Vagina (tissue), 2 donors: Measurements from ENCODE around the gene MARCHF3. TPM values are rescaled to one million over a fixed set of nuclear protein-coding genes. Genes with fewer than 3 reads are reported as not detected.
"Not testable (repeated sequence)": the region's sequence is repeated elsewhere in the genome, so short reads cannot be mapped to it uniquely, and the experiment has no call there.

Experiments used
- DNase-seq, 2 donors: peaks; one replicate each; pipeline ENCODE4 v3.0.0-alpha.2; 2017; ENCODE audit errors: extremely low spot score in 2 of 2
- H3K27ac ChIP-seq: fragments of 200-600 bp; sonication (generic); one replicate; pipeline ENCODE4 v1.5.1; 2019
- H3K27me3 ChIP-seq: fragments of 200-600 bp; sonication (generic); one replicate; pipeline ENCODE4 v1.5.1; 2019
- H3K36me3 ChIP-seq, 2 donors: fragments of 200-600 bp; sonication (generic); one replicate each; pipeline ENCODE4 v1.5.1; 2017 to 2019
- H3K4me1 ChIP-seq: fragments of 200-600 bp; sonication (generic); one replicate; pipeline ENCODE4 v1.5.1; 2019
- H3K4me3 ChIP-seq, 2 donors: fragments of 200-600 bp; sonication (generic); 1 replicate in 1 of 2; 2 replicates in 1 of 2; pipeline ENCODE4 v1.5.1; 2016 to 2019
- H3K9me3 ChIP-seq: fragments of 200-600 bp; sonication (generic); one replicate; pipeline ENCODE4 v1.5.1; 2019
- POLR2A ChIP-seq, 2 donors: fragments of 450-650 bp; IDR thresholded peaks; one replicate each; pipeline ENCODE4 v1.6.1; 2017; ENCODE audit warnings: antibody characterized with exemption in 2 of 2, mild to moderate bottlenecking in 2 of 2, moderate library complexity in 2 of 2
- POLR2AphosphoS5 ChIP-seq, 2 donors: sonication (generic); formaldehyde crosslinking; IDR thresholded peaks; one replicate each; pipeline ENCODE4 v1.9.0; 2017; ENCODE audit warnings: antibody characterized with exemption in 2 of 2, mild to moderate bottlenecking in 2 of 2, low read depth in 1 of 2; ENCODE audit not compliant: insufficient read depth in 1 of 2
- intact Hi-C: fragments of 100-400 bp; cut with DNase I; formaldehyde crosslinking; loops from one replicate; pipeline ENCODE4 v1.15.1; 2023
- total RNA-seq: library from RNA; depleted of rRNA; stranded (reverse); fragments of >200 nt; gene quantifications from one replicate; pipeline ENCODE4 v1.2.3, GENCODE V29; 2016
- TF ChIP-seq, protein P1 (sequence below), 3 experiments: fragments of 450-650 bp in 2 of 3; fragments of 200-600 bp in 1 of 3; sonication (generic) in 1 of 3; IDR thresholded peaks; one replicate each; pipeline ENCODE4 v1.5.1; 2017 to 2019; ENCODE audit warnings: antibody characterized with exemption in 3 of 3, mild to moderate bottlenecking in 2 of 3, moderate library complexity in 2 of 3

MARCHF3 gene
- total RNA-seq, 1 donor from 2014 or later = 2.0 TPM

DNA sequence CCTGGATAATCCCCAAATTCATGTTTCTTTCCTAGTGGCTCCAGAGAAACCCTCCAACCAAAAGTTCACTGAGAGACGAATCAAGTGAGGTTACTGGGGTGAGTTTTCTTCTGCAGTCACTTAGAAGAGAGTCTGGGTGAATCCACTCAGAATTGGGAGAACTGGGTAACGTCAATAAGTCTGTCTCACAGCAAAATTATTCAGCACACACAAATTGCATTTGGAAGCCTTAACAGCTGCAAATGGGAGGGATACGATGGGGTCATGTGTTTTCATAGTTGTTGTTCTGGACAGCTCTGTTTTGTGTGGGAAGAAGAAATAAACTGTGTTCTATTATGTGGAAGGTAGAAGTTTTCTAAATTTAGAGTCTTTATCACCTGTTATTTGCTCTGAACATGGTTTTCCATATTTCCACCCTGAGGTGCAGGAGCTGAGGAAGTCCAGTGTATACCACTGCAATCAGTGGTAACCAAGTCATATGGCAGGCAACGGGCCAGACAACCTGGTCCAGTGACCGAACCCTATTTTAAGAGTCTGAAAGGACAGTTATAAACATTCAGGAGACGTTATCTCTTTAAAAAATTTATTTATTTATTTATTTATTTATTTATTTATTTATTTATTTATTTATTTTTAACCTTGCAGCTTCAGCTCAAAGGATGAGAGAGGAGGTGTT, 21.9 kb downstream of the MARCHF3 start:
- TF ChIP-seq POLR2A (IDR thresholded peaks at IDR 0.05) (no peak), POLR2AphosphoS5 (IDR thresholded peaks at IDR 0.05; ENCODE audit: insufficient read depth in 1 of 2, low read depth in 1 of 2) (no peak)
- TF ChIP-seq, protein P1, sequence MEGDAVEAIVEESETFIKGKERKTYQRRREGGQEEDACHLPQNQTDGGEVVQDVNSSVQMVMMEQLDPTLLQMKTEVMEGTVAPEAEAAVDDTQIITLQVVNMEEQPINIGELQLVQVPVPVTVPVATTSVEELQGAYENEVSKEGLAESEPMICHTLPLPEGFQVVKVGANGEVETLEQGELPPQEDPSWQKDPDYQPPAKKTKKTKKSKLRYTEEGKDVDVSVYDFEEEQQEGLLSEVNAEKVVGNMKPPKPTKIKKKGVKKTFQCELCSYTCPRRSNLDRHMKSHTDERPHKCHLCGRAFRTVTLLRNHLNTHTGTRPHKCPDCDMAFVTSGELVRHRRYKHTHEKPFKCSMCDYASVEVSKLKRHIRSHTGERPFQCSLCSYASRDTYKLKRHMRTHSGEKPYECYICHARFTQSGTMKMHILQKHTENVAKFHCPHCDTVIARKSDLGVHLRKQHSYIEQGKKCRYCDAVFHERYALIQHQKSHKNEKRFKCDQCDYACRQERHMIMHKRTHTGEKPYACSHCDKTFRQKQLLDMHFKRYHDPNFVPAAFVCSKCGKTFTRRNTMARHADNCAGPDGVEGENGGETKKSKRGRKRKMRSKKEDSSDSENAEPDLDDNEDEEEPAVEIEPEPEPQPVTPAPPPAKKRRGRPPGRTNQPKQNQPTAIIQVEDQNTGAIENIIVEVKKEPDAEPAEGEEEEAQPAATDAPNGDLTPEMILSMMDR (IDR thresholded peaks at IDR 0.05) = no peak
- H3K4me3 ChIP-seq = no peak overlapping the region
- no peaks in the 10 kb centered on the region for H3K27me3 ChIP-seq
- intact Hi-C loops = no loop called here
- no peak for DNase-seq
- no peaks in the 10 kb centered on the region for H3K4me1 ChIP-seq
- no peaks in the 10 kb centered on the region for H3K9me3 ChIP-seq
- H3K36me3 ChIP-seq = no peaks in the 10 kb centered on the region
- H3K27ac ChIP-seq = no peak overlapping the region

DNA sequence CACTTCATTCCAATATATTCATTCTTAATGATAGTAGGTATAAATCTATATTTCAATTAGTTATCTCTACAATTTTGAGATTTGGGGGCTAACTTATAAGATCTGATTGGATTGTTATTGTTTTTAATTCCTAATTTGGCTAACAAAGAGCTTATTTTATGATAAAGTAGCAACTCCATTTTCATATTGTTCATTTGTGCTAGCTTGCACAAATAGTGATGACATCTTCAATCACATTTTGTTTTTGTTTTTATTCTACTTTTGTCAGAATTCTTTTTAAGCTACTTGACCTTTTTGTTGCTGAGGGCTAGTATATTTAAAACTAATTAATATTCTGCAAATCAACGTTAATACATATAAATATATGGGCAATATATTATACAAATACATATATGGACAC, 22.8 kb downstream of the MARCHF3 start:
- no peaks in the 10 kb centered on the region for H3K9me3 ChIP-seq

DNA sequence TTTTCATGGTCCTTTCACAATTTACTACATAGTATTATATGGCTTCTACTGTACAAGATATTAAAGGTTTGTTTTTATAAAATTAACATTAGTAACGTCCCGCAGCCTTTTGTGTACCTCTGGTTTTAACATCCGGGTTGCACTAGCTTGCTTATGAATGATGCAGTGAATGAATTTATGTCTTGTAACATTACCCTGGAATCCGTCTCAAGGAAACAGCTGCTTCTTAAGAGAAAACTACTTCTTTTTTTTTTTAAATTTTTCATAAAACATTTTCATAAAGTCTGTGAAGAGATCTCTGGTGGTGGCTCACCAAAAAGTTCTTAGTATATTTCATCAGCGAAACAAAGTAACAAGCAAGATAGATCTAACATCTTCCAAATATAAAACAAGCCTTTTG, 23.6 kb downstream of the MARCHF3 start:
- Histone ChIP-seq H3K27ac (no peak overlapping the region), H3K36me3 (no peaks in the 10 kb centered on the region), H3K27me3 (no peaks in the 10 kb centered on the region), H3K4me1 (no peaks in the 10 kb centered on the region), H3K4me3 (no peak overlapping the region), H3K9me3 (no peaks in the 10 kb centered on the region)
- no peak for DNase-seq
- intact Hi-C loops = no loop called here
- TF ChIP-seq POLR2AphosphoS5 (IDR thresholded peaks at IDR 0.05; ENCODE audit: insufficient read depth in 1 of 2, low read depth in 1 of 2) (no peak), POLR2A (IDR thresholded peaks at IDR 0.05) (no peak)
- TF ChIP-seq, protein P1 (IDR thresholded peaks at IDR 0.05) = no peak

More for the DNA sequence above, 22.8 kb downstream of the MARCHF3 start:
- no peaks in the 10 kb centered on the region for H3K36me3 ChIP-seq
- no peaks in the 10 kb centered on the region for H3K4me1 ChIP-seq
- H3K27ac ChIP-seq = no peak overlapping the region
- H3K4me3 ChIP-seq = no peak overlapping the region
- no peak for DNase-seq
- H3K27me3 ChIP-seq = no peaks in the 10 kb centered on the region
- no peak for TF ChIP-seq POLR2AphosphoS5 (IDR thresholded peaks at IDR 0.05; ENCODE audit: insufficient read depth in 1 of 2, low read depth in 1 of 2)
- TF ChIP-seq, protein P1 (IDR thresholded peaks at IDR 0.05) = no peak
- no peak for TF ChIP-seq POLR2A (IDR thresholded peaks at IDR 0.05)
- intact Hi-C loops = no loop called here

DNA sequence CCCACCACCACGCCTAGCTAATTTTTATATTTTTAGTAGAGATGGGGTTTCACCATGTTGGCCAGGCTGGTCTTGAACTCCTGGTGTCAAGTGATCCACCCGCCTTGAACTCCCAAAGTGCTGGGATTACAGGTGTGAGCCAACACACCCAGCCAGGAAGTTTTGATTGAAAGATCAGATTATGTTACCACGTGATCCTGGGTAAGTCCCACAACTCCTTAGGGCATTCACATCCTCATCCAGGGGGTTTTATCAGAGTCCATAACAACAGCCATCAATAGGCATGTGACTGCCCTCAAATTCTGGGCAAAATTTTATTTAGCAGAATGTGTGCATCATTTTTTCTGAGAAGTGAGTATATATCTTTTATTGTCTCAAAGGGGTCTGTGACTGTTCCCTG, 25.1 kb downstream of the MARCHF3 start:
- H3K27me3 ChIP-seq, intact Hi-C loops, H3K4me3 ChIP-seq, H3K4me1 ChIP-seq, H3K27ac ChIP-seq, H3K9me3 ChIP-seq, H3K36me3 ChIP-seq, DNase-seq: not testable (repeated sequence)

DNA sequence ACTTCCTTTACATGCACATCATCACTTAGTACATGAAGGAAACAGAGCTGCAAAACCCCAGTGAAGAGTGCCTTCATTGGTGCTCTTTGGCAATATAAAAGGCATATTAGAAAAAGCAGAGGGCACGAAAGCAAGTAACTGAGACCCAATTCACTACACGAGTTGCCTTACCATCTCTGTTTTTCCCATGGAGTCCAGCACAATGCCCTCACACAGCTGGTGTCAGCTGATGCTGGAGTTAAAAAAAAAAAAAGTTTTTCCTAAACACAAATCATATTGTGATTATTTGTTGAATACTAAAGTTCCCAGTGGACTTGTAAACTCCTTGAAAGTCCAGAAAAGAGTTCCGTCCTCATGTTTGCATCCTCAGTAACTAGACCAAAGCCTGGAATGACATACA, 25.6 kb downstream of the MARCHF3 start:
- H3K27ac ChIP-seq = no peak overlapping the region
- intact Hi-C loops = no loop called here

More for the DNA sequence above, 25.6 kb downstream of the MARCHF3 start:
- Histone ChIP-seq H3K27me3 (no peaks in the 10 kb centered on the region), H3K4me1 (no peaks in the 10 kb centered on the region), H3K36me3 (no peaks in the 10 kb centered on the region), H3K9me3 (no peaks in the 10 kb centered on the region), H3K4me3 (no peak overlapping the region)
- TF ChIP-seq, protein P1 (IDR thresholded peaks at IDR 0.05) = no peak
- no peak for TF ChIP-seq POLR2AphosphoS5 (IDR thresholded peaks at IDR 0.05; ENCODE audit: insufficient read depth in 1 of 2, low read depth in 1 of 2)
- no peak for TF ChIP-seq POLR2A (IDR thresholded peaks at IDR 0.05)
- no peak for DNase-seq
